HG03097 (cell line): ENCODE data around the gene HNRNPH2.

Source experiments
- ATAC-seq: cut with Tn5 transposase; IDR thresholded peaks from one replicate; pipeline ENCODE4 v1.9.1; 2021; ENCODE audit not compliant: unreplicated experiment, low FRiP score

HNRNPH2 gene

DNA sequence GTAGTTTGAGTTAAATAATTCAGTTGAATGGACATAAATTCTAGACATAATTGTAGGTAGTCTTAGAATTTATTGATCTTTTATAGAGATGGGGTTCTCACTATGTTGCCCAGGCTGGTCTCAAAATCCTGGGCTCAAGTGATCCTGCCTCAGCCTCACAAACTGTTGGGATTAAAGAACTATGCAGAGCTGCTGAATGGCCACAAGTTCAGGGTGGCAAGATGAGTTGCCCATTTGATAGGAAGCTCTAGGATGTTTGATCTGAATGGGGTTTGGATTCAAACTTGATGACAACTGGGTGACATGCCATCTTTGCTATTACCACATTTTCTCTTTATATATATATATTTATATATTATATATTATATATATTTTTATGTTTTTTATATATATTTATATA, 13.7 kb upstream of the HNRNPH2 start:
- ATAC-seq, result no peak

DNA sequence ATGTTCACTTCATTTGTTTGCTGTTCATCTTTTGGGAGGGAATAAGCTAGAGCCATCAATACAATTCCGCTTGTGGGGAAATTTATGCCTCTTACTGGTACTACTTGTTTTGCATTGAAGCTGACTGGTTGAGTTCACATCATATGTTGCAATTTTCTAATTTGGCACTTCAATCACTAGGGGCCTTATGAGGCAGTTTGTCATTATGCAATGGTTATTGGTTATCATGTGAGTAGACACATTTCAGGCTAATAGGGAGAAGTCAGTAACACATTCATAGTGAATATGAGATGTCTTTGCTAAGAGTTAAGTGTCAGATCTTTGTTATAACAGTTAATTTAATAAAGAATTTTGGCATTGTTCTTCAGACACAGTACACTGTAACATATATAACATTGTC, 12.2 kb upstream of the HNRNPH2 start:
- ATAC-seq, result no peak

DNA sequence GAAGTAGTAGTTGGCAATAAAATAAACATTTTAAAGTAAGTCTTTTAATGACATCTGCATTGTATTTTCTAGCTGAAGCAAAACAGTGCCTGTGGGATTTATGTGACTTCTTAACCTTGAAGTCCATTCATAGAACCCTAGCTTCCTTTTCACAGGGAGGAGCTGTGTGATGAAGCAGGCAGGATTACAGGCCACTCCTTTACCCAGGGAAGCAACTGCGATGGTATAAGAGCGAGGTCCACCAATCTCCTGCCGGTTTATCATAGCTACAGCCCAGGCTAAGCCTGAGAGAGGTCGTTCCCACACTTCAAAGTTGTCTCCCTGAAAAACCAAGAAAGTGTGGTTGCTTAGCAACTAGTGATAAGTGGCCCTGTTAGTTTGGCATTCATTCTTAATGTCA, 10.2 kb upstream of the HNRNPH2 start:
- no peak for ATAC-seq

DNA sequence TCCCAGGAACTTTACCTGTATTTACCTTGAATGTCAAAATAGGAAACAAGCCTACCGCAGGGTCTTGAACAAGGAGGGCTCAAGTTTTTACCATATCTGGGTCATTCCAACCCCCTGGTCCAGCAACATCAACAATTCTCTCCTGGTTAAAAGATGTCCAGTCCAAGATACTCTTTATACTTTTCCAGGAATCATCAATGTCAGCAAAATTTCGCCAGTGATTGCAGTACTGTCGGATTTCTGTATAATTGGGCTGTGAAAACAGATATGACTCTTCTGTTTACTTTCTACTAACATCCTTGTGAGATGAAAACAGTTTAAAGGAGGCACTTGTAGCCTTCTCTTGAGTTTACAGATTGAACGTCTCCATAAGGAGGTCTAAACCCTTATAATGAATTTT, 9.3 kb upstream of the HNRNPH2 start:
- no peak for ATAC-seq

DNA sequence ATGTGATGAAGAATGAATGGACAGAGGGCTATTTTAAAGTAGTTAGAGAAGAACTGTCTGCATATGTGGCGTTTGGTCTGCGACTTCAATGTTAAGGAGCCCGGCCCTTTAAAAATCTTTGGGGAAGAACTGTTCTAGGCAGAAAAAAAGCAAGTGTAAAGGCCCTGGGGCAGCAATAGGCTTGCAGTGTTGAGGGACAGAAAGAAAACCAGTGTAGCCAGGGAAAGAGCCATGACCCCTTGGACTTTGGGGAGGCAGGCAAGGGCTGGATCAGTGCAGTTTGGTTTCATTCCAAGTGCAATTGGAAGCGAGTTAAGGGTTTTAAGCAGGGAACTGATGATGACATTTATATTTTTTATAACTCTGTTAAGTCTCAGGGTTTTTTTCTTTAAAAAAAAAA, 8.2 kb upstream of the HNRNPH2 start:
- ATAC-seq, result no peak

DNA sequence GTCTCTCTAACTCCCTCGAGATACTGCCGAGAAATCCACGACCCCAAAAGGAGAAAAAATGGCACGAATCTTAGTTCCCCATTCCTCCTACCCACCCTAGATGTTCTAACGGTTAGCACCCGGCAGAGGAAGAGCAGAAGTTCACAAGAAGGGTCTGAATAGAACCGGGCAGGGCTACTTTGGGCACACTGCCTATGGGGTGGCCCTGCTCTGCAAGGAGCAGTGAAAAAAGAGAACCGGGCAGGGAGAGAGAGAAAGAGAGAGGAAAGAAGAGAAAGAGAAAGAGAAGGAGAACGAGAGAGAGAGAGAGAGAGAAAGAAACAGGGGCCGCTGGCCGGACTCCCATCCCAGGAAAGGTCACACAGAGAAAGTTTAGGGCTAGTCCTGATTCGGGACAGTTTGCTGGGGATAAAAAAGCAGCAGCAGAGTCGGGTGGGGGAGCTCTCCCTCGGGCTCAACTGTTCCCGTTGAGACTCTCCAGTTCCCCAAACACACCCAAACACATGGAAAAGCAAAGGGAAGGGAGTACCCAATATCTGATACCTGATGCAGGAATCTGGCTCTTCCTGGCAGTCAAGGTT, 765 bp upstream of the HNRNPH2 start:
- ATAC-seq, result no peak

DNA sequence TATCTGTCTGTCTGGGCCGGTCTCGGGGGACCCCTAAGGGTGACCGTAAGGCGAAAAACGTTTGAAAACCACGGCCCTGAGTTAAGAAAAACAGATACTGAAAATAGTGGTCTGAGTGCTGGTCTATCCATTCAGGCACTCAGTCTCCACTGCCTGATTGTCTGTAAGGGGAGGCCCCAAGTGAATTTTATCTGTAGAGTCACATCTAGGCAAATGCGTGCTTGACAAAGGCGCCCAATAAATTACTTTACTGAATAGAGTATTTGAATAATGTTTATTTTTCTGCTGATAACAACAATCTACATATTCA, 465 bp downstream of the HNRNPH2 start:
- ATAC-seq, result no peak

DNA sequence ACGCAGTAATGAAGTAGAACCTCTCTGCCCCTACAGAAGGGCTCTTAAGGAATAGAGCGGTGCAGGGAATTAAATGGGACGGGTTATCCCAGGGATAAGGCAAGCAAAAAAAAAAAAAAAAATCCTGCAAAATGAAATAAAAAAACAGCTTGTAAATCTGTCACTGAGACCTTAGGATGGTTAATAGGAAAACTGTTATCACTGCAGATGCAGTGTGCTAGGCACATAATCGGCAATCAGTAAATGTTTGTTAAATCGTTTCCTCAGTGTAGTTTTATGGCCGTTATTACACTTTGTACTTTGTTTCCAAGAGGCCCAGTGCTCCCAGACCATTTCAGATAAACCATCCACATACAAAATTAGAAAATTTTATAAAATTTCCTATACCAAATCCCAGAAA, 1.0 kb downstream of the HNRNPH2 start:
- no peak for ATAC-seq

DNA sequence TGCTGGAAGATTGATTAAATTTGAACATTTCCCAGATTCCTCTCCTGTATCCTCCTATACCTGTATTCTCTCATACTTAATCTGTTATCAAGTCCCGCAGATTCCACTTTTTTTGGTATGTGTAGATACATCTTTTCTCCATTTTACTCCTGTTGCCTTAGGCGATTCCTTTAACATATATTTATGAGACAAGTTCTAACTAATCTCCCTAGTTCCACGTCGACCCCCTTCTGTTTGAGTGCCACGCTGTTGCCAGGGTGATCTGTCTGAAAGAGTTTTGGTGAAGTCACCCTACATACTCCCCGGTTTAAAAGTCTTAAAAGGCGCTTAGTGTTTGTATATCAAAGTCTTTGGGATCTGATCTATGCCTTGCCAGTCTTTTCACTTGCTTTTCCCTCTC, 2.4 kb downstream of the HNRNPH2 start:
- ATAC-seq, result no peak

DNA sequence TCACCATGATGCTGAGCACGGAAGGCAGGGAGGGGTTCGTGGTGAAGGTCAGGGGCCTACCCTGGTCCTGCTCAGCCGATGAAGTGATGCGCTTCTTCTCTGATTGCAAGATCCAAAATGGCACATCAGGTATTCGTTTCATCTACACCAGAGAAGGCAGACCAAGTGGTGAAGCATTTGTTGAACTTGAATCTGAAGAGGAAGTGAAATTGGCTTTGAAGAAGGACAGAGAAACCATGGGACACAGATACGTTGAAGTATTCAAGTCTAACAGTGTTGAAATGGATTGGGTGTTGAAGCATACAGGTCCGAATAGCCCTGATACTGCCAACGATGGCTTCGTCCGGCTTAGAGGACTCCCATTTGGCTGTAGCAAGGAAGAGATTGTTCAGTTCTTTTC, 4.0 kb downstream of the HNRNPH2 start:
- ATAC-seq, result no peak

DNA sequence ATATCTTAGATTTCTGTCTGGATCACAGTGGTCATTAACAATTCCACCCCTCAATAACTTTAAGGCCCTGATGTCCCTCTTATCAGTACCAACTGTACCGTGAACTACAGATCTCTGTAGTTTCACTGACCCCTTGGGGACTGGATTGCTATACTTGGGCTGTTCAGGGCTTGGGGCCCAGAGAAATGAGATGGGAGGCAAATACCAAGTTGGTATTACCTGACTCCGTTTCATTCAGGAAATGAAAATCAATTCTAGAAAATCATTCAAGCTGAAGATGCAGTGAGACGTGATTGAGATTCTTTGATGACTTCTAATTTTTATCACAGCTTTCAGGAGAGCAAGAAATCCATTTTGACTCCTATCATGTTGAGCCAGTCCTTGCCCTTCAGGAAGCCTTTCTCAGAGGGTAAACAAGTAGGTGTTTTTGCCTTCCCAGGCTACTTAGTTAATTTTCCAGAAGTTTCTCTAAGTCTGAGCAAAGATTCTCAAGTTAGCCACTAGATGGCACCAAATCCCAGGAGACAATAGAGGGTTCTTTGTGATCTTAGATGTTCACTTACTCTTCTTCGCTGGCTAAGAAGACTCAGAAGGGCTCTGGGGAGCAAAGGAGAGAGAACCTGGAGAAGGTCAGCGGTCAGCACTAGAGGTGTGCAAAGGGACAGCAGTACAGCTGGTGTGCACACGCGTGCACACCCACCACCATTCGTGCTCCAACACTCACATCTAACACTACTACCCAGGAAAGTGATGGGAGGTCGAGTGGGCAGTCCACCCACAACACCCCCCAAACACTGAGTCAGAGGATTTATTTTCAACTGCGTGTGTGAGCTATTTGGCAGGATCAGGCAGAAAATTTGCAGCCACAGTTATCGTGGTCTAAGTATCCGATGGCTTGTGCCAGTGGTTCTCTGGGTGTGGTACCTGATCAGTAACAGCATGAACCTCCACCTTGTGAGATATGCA, 7.4 kb downstream of the HNRNPH2 start:
- peak; percentile 58 for ATAC-seq

DNA sequence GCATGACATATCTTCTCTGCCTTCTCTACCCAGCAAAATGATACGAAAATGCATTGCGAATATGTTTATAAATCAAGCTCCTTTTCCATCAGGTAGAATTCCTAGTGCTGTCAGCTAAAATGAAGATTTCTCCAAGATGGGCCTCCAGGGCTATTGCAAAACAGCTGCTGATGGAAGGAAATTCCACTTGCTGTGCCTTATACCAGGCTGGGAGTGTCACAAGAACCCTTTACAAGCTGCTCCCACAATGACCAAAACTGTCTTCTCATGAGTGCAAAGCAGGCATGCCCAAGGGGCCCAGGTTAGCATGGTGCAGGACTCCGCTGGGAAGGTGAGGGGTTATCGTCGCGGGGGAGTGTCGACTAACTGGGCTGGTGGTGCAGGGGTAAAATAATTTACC, 8.7 kb downstream of the HNRNPH2 start:
- no peak for ATAC-seq

DNA sequence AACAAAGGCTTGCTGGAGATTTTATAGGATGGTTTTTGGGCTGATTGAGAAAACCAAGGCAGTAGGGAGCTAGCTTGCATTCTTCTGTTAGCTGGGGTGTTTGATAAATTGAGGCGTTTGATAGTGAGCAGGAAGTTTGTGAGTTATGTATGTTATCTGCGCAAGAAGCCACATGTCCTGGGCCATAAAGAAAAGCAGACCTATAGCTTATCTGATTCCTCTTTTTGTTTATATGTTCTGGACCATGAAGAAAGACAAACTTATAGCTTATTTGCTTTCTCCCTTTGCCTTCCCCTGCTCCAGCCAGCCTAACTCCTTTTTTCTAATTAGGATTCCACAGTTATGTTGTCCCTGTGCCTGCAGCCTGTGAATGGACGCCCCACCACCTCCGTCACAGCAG, 9.2 kb downstream of the HNRNPH2 start:
- no peak for ATAC-seq

DNA sequence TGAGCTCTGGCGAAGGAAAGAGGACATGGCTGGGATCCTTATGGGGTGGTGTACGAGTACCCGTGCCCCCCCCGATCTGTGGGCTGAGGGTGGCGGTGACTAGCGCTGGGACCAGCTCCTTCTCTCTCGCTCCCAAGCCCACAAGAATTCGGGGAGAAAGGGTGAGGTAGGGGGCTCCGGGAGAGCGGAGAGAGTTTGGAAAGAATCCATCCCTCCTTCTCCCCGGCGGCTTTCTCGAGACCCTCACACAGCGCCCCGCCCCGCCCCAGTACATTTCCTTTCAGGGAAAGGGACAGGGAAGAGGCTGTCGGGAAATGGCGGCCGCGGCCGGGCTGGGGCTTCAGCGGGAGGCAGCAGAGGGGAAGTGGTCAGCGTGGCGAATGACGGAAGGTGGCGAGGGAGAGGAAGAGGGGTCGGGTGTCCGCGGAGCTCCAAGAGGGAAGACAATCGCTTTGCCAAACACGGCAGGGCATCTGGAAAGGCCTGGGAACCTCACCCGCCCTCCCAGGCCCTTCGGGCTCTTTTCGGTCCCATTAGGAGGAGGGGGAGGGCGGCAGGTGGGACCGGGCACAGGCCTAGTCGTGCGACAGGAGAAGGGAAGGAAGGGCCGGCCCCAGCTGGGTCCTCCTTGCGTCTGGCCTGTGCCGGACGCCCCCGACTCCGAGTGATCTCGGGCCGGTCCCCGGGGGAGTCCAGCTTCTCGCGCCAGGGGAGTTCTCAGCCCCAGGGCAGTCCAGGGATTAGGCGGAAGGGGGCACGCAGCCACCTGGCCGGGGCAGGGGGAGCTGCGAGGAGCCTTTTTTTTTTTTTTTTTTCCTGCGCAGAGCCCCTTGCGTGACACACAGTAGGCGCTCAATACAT, 10.2 kb downstream of the HNRNPH2 start:
- ATAC-seq, result no peak

DNA sequence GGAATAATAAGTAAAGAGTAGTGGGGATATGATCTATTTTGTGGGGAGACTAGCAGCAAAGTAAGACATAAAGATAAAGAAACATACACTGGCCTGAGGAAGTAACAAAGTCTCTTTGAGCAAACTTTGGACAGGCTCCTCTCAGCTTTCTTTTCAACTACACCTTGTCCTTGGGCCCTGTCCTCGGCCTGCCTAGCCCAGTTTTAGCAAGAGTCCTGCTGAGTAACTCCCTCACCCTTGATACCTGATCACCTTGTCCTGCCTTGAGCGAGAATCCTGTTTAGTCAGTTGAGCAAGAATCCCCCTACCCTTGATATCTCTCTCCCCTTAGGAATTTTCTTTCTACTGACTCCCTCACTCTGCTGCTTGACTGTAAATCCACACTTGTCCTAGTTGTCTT, 11.5 kb downstream of the HNRNPH2 start:
- ATAC-seq, result no peak

DNA sequence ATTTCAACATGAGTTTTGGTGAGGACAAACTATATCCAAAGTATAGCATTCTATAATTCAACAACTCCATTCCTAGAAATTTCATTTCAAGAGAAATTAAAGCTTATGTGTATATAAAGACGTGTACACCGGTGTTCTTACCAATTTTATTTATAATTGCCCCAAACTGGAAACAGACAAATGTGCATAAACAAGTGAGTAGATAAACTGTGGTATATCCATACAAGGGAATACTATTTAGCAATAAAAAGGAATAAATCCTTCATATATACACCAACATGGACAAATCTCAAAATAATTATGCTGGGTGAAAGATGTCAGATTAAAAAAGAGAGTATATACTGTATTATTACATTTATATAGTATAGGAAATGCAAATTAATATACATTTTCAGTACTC, 19.9 kb downstream of the HNRNPH2 start:
- ATAC-seq, result no peak

DNA sequence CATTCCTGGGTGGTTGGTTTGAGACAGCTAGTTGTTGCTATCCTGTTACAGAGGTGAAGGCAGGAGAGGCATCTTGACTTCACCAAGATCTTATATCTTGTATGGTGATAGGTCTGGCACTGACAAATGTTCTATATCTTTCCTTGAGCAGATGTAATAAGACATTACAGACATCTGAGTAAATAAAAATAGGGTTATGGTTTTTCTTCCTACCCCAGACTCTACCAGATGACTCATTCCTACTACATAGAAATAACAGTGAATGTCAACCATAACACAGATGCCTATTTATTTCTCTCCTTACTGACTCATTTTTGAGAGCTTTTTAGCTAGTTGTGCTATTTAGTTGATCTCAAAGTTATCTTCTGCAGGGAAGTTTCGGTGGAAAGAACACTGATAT, 21.9 kb downstream of the HNRNPH2 start:
- ATAC-seq, result peak; percentile 9

DNA sequence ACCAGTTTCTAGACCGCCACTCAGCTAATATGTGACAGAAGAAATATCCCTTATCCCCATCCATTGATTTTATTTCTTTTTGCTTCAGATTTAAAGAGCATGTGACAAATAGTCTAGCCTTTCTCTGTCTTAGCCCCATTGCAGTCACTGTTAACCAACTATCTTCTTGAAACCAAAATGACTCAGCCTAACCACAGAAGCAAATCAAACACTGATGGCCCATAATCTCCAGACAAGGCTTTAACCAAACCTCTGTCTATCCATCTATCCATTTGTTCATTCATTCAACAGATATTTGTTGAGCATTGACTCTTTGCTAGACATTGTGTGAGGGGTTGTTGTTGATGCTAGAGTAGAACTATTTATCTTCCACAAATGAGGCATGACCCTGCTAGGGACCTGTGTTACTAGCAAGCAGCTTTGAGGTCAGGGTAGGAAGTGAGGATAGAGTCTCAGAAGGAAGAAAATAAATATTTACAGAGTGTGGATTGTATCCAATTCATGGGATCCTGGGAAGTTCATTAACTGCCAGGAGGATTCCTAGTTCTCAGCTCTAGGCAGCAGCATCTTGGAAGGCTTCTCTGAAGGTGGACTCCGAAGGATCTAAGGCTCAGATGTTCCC, 22.5 kb downstream of the HNRNPH2 start:
- peak; percentile 91 for ATAC-seq

DNA sequence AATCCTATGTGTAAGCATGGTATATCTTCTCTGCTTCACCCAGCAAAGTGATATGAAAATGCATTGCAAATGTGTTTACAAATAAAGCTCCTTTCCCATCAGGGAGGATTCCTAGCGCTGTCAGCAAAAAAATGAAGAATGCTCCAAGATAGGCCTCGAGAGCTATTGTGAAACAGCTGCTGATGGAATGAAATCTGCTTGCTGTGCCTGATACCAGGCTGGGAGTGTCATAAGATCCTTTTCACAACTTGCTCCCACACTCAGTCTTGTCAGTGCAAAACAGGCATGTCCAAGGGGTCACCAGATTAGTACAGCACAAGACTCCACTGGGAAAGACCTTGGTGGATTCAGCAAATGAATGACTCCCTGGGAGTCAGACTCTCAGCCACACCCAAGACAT, 34.1 kb downstream of the HNRNPH2 start:
- no peak for ATAC-seq

DNA sequence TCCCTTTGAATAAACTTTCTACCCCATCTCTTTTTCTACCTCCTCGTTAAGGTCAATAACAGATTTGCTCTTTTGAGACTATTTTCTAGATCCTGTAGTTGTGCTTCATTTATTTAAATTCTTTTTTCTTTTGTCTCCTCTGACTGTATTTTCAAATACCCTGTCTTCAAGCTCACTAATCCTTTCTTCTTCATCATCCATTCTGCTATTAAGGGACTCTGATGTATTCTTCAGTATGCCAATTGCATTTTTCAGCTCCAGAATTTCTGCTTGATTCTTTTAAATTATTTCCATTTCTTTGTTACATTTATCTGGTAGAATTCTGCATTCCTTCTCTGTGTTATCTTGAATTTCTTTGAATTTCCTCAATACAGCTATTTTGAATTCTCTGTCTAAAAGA, 41.3 kb downstream of the HNRNPH2 start:
- no peak for ATAC-seq

DNA sequence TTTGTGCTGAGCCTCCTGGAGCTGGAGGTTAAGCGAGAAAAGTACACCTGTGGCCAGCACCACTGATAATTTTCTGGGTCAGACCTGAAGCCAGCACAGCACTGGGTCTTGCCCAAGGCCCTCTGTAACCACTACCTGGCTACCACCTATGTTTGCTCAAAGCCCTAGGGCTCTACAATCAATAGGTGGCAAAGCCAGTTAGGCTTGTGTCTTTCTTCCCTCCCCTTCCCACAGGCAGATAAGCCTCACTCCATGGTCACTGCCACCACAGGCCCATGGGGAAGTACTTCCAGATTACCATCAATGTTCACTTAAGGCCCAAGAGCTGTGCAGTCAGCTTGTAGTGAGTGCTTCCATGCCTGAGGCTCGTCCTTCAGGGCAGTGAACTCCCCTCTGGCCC, 42.1 kb downstream of the HNRNPH2 start:
- no peak for ATAC-seq
